K562 (cell line): ENCODE results near the gene PEAR1. TPM values are rescaled to one million over a fixed set of nuclear protein-coding genes. Genes with fewer than 3 reads are reported as not detected.

Experiments
- ATAC-seq: fragments of 200-7000 bp; cut with Tn5 transposase; 3 replicates; pipeline ENCODE4 v1.9.1; 2020; ENCODE audit warnings: moderate library complexity
- BruUV-seq: library from RNA; stranded (reverse); fragments of 400-500 nt; replicated peaks from 2 replicates; lab custom pipeline; 2021; lab: Mats Ljungman, UMichigan
- CTCF ChIA-PET: fragments of 300-600 bp; formaldehyde crosslinking; extraction: SDS; loops from one replicate; lab custom pipeline; 2021; ENCODE audit warnings: low intra/inter-chr PET ratio; lab: Yijun Ruan, JAX
- POLR2A ChIA-PET: fragments of 300-600, 350-650 bp; sonication (Branson Sonifier 250); formaldehyde crosslinking; extraction: SDS; loops from one replicate; lab custom pipeline; 2021; ENCODE audit warnings: antibody characterized with exemption, inconsistent platforms; lab: Yijun Ruan, JAX
- DNase-seq, 4 experiments: peaks; one replicate each; pipeline versions ENCODE4 v3.0.0 to v3.0.0-alpha.2; 2011 to 2018; ENCODE audit warnings: low spot score in 3 of 4, mixed read lengths in 3 of 4; ENCODE audit errors: extremely low read depth in 1 of 4
- FAIRE-seq: peaks from 2 replicates; lab custom pipeline; 2011; peaks lifted over from hg19 to GRCh38; lab: Jason Lieb, UNC
- H2AFZ ChIP-seq: 2 replicates; pipeline ENCODE4 v1.6.0; 2011; ENCODE audit warnings: low read depth, low read length, control low read depth, inconsistent platforms
- H3K27ac ChIP-seq: fragments of 200-600 bp; 3 replicates; pipeline ENCODE4 v1.8.0; 2011; ENCODE audit warnings: low read depth, mild to moderate bottlenecking, control low read depth, inconsistent platforms, low read length, moderate library complexity, mixed read lengths; ENCODE audit errors: extremely low read depth
- H3K27me3 ChIP-seq, 2 experiments: fragments of 300-600 bp in 1 of 2; 2 replicates in 1 of 2; 3 replicates in 1 of 2; pipeline versions ENCODE4 v1.6.0 to v1.8.0; 2011; ENCODE audit warnings: inconsistent platforms in 2 of 2, low read length in 2 of 2, mild to moderate bottlenecking in 1 of 2, mixed read lengths in 1 of 2, moderate library complexity in 1 of 2; ENCODE audit not compliant: control insufficient read depth in 2 of 2, insufficient read depth in 2 of 2
- H3K36me3 ChIP-seq: fragments of 300-600 bp; 3 replicates; pipeline ENCODE4 v1.8.0; 2011; ENCODE audit warnings: mild to moderate bottlenecking, low read length, inconsistent platforms; ENCODE audit not compliant: control insufficient read depth, insufficient read depth
- H3K4me1 ChIP-seq, 2 experiments: fragments of 200-600 bp in 1 of 2; replicated peaks in 1 of 2; 2 replicates in 1 of 2; 3 replicates in 1 of 2; pipeline versions ENCODE4 v1.5.1 to v1.8.0; 2011; ENCODE audit warnings: inconsistent platforms in 2 of 2, low read length in 2 of 2, mild to moderate bottlenecking in 1 of 2, mixed read lengths in 1 of 2, moderate library complexity in 1 of 2; ENCODE audit not compliant: control insufficient read depth in 2 of 2, insufficient read depth in 2 of 2
- H3K4me2 ChIP-seq: 2 replicates; pipeline ENCODE4 v1.6.1; 2011; ENCODE audit warnings: low read length, control low read depth, inconsistent platforms, mixed read lengths; ENCODE audit not compliant: insufficient read depth
- H3K4me3 ChIP-seq: fragments of 200-600 bp; sonication (generic), shearing (Covaris generic); 2 replicates; pipeline ENCODE4 v1.5.1; 2016; ENCODE audit warnings: control low read depth, inconsistent platforms
- H3K79me2 ChIP-seq: fragments of 200-600 bp; 3 replicates; pipeline ENCODE4 v1.8.0; 2011; ENCODE audit warnings: low read length, inconsistent platforms; ENCODE audit not compliant: control insufficient read depth, insufficient read depth
- H3K9ac ChIP-seq, 2 experiments: 2 replicates each; pipeline versions ENCODE4 v1.6.0 to v1.6.1; 2011; ENCODE audit warnings: low read depth in 2 of 2, low read length in 2 of 2, control low read depth in 1 of 2, inconsistent platforms in 1 of 2, mild to moderate bottlenecking in 1 of 2, mixed read lengths in 1 of 2; ENCODE audit not compliant: insufficient read depth in 1 of 2
- H3K9me1 ChIP-seq: one replicate; pipeline ENCODE4 v1.6.0; 2011; ENCODE audit warnings: inconsistent platforms, mild to moderate bottlenecking, low read length, moderate library complexity; ENCODE audit not compliant: control insufficient read depth, insufficient read depth
- H3K9me3 ChIP-seq: replicated peaks from 2 replicates; pipeline ENCODE4 v1.5.1; 2011; ENCODE audit warnings: low read depth, low read length, inconsistent platforms; ENCODE audit not compliant: control insufficient read depth, insufficient read depth
- H4K20me1 ChIP-seq: replicated peaks from 2 replicates; pipeline ENCODE4 v1.6.1; 2011; ENCODE audit warnings: low read length, inconsistent platforms, mixed read lengths; ENCODE audit not compliant: control insufficient read depth, insufficient read depth
- ATF1 ChIP-seq, 2 experiments: fragments of 450-650 bp in 1 of 2; IDR thresholded peaks; 2 replicates each; pipeline ENCODE4 v1.6.1; 2016; ENCODE audit warnings: missing compliant biosample characterization in 1 of 2, missing genetic modification characterization in 1 of 2
- BRF1 ChIP-seq: IDR thresholded peaks from 3 replicates; pipeline ENCODE4 v1.6.1; 2011; ENCODE audit warnings: borderline replicate concordance, mild to moderate bottlenecking; ENCODE audit not compliant: insufficient read length; ENCODE audit errors: extremely low read depth
- CBFA2T3 ChIP-seq: fragments of 450-650 bp; IDR thresholded peaks from 2 replicates; pipeline ENCODE4 v1.6.1; 2017
- CBX2 ChIP-seq: fragments of 200-600 bp; sonication (generic); IDR thresholded peaks from one replicate; pipeline ENCODE4 v1.6.1; 2012; ENCODE audit warnings: mild to moderate bottlenecking, low read length, inconsistent platforms; ENCODE audit not compliant: insufficient read depth, poor library complexity, severe bottlenecking
- DACH1 ChIP-seq: fragments of 450-650 bp; IDR thresholded peaks from 2 replicates; pipeline ENCODE4 v1.6.1; 2018; ENCODE audit not compliant: partially characterized antibody
- EP300 ChIP-seq: IDR thresholded peaks from 2 replicates; pipeline ENCODE4 v1.6.1; 2012; ENCODE audit warnings: low read length, improper control_type of control experiment
- ILF3 ChIP-seq: fragments of 450-650 bp; IDR thresholded peaks from 2 replicates; pipeline ENCODE4 v1.6.1; 2018; ENCODE audit warnings: antibody characterized with exemption, mild to moderate bottlenecking, moderate library complexity, borderline replicate concordance
- KDM2B ChIP-seq: fragments of 250-450 bp; sonication (Bioruptor Pico); IDR thresholded peaks from 2 replicates; pipeline ENCODE4 v1.8.0; 2021; ENCODE audit warnings: mild to moderate bottlenecking, moderate library complexity
- KLF10 ChIP-seq: fragments of 250-450 bp; sonication (Bioruptor Pico); IDR thresholded peaks from 2 replicates; pipeline ENCODE4 v1.6.1; 2021; ENCODE audit warnings: matching md5 sums
- KLF16 ChIP-seq: IDR thresholded peaks from 2 replicates; pipeline ENCODE4 v1.6.1; 2016; ENCODE audit warnings: antibody characterized with exemption
- MEF2A ChIP-seq: IDR thresholded peaks from 2 replicates; pipeline ENCODE4 v1.6.1; 2011; ENCODE audit warnings: low read depth, mild to moderate bottlenecking, low read length, moderate library complexity; ENCODE audit not compliant: control insufficient read depth
- PHF20 ChIP-seq: fragments of 450-650 bp; IDR thresholded peaks from 2 replicates; pipeline ENCODE4 v1.6.1; 2018; ENCODE audit not compliant: partially characterized antibody
- PRPF4 ChIP-seq: fragments of 200-400 bp; formaldehyde crosslinking; IDR thresholded peaks from one replicate; pipeline ENCODE4 v1.6.1; 2017; ENCODE audit warnings: low read length, low read depth, mild to moderate bottlenecking; ENCODE audit not compliant: insufficient read depth, poor library complexity, severe bottlenecking
- PTBP1 ChIP-seq: fragments of 200-400 bp; formaldehyde crosslinking; IDR thresholded peaks from 2 replicates; pipeline ENCODE4 v1.6.1; 2017; ENCODE audit warnings: low read depth, low read length
- PYGO2 ChIP-seq: fragments of 450-650 bp; IDR thresholded peaks from 2 replicates; pipeline ENCODE4 v1.6.1; 2016; ENCODE audit warnings: mild to moderate bottlenecking, missing genetic modification characterization, moderate library complexity, missing compliant biosample characterization
- SP2 ChIP-seq: IDR thresholded peaks from 2 replicates; pipeline ENCODE4 v1.6.1; 2011; ENCODE audit warnings: mild to moderate bottlenecking, low read depth, low read length, moderate library complexity; ENCODE audit not compliant: poor library complexity, severe bottlenecking; ENCODE audit errors: extremely low read depth
- TBP ChIP-seq: optimal IDR thresholded peaks from 2 replicates; pipeline ENCODE3; 2011; ENCODE audit warnings: low read depth, low read length, improper control_type of control experiment
- ZFPM2 ChIP-seq: fragments of 250-450 bp; sonication (Bioruptor Pico); IDR thresholded peaks from 2 replicates; pipeline ENCODE4 v1.5.1; 2022; ENCODE audit warnings: mild to moderate bottlenecking
- ZNF263 ChIP-seq: sonication (generic); formaldehyde crosslinking; IDR thresholded peaks from 2 replicates; pipeline ENCODE4 v1.8.0; 2022; ENCODE audit warnings: mild to moderate bottlenecking, missing genetic modification reagents, borderline replicate concordance
- WGBS: fragments of 100-300 bp; shearing (Covaris generic); methylation state at CpG from one replicate; pipeline ENCODE4 v1.1.6; 2016; ENCODE audit warnings: low coverage, mixed read lengths; ENCODE audit not compliant: insufficient coverage; ENCODE audit errors: missing lambda C conversion rate; 5-methylcytosine and 5-hydroxymethylcytosine counted together
- in situ Hi-C: fragments of 300-500 bp; cut with MboI; formaldehyde crosslinking; loops from 4 replicates; pipeline ENCODE4 v1.15.0; 2018; ENCODE audit warnings: inconsistent platforms, mixed read lengths
- intact Hi-C: fragments of 100-400 bp; cut with micrococcal nuclease; formaldehyde crosslinking; loops from 2 replicates; pipeline ENCODE4 v1.14.2; 2022
- polyA plus RNA-seq, 8 experiments: library from polyadenylated mRNA; depleted of rRNA in 4 of 8; stranded (reverse) in 5 of 8; unstranded in 3 of 8; fragments of >200 nt; fragmentation: Nextera tagmentation in 2 of 8; fragmentation: Illumina TruSeq in 1 of 8; extraction: Ambion mirVana in 2 of 8; extraction: Trizol in 1 of 8; gene quantifications; 2 replicates each; pipeline versions ENCODE4 v1.2.1 to v1.2.3, GENCODE V29; 2011 to 2014; ENCODE audit warnings: inconsistent platforms in 1 of 8, missing spikeins in 1 of 8
- total RNA-seq, 7 experiments: library from RNA; depleted of rRNA in 6 of 7; stranded (reverse); fragments of >200 nt in 6 of 7; fragmentation: Illumina TruSeq in 2 of 7; extraction: Trizol in 2 of 7; gene quantifications; 2 replicates each; pipeline versions ENCODE4 v1.2.1 to v1.2.3, GENCODE V29; 2011 to 2021; ENCODE audit warnings: low replicate concordance in 1 of 7

Gene PEAR1
- total and polyA plus RNA-seq, 9 of the 15 experiments (the other 6 are each of a cell fraction or from before 2014, with no cell fraction given) = 0.87 to 13.9 (median 6.1) TPM

- H4K20me1 ChIP-seq = no peaks in the 10 kb centered on the region
- H3K36me3 ChIP-seq = peaks cover 55% of the 10 kb centered on the region; the same call in 2 of the 3 replicates
- intact Hi-C loops = loop anchor here (2.0 kb wide), 2 partner anchors 29 to 39 kb away; no protein-coding TSS in a partner anchor
- 38% methylated on average over 2 of the region's 3 CpGs for WGBS
- H3K9ac ChIP-seq = peak overlapping the region in 1 of 2 experiments; percentile 35; a peak in 2 of 4 replicates
- no peak overlapping the region for H3K4me3 ChIP-seq
- H3K27me3 ChIP-seq = no peaks in the 10 kb centered on the region
- no peaks in the 10 kb centered on the region for H3K79me2 ChIP-seq
- H3K27ac ChIP-seq = peak overlapping the region; percentile 57
- H3K9me1 ChIP-seq = no peaks in the 10 kb centered on the region
- in situ Hi-C loops = loop anchor here (10.0 kb wide), 1 partner anchor 197 kb away; no protein-coding TSS in a partner anchor
- H2AFZ ChIP-seq = no peak overlapping the region
- POLR2A ChIA-PET = interaction anchor here (1.0 to 3.3 kb wide), 4 partner anchors 8 to 45 kb away, joined by 3 to 26 read pairs (median 5); no protein-coding TSS in a partner anchor
- DNase-seq (peak in 1 of 4 experiments; percentile 23), FAIRE-seq (no peak), ATAC-seq (no peak)
- peak overlapping the region; percentile 62; the same call in 1 of the 2 replicates for H3K4me2 ChIP-seq
- TF ChIP-seq TBP = no peak
- TF ChIP-seq ZFPM2 = no peak
- TF ChIP-seq ILF3 = no peak
- no peak for TF ChIP-seq PTBP1
- TF ChIP-seq ATF1 (CRISPR knock-in tag; IDR thresholded peaks at IDR 0.05) = no peak
- TF ChIP-seq ATF1 (tag; IDR thresholded peaks at IDR 0.05) = no peak
- TF ChIP-seq PYGO2 (tag) = no peak
- TF ChIP-seq DACH1 = no peak
- no peak for TF ChIP-seq KDM2B (CRISPR knock-in tag)
- no peak for TF ChIP-seq ZNF263 (CRISPR knock-in tag)
- no peak for TF ChIP-seq EP300
- TF ChIP-seq PHF20 = no peak
- TF ChIP-seq KLF16 = no peak
- no peak for TF ChIP-seq CBFA2T3
- no peak for TF ChIP-seq KLF10
- no peak for TF ChIP-seq PRPF4
- no peak for TF ChIP-seq BRF1
- no peak for TF ChIP-seq CBX2
- no peak for TF ChIP-seq MEF2A
- no peak for TF ChIP-seq SP2
- H3K9me3 ChIP-seq = no peaks in the 10 kb centered on the region
- peaks cover 17 to 41% of the 10 kb centered on the region in 2 experiments for H3K4me1 ChIP-seq
- no TSS peak for BruUV-seq
- CTCF ChIA-PET = no interaction called here
These were observed 64.1 kb downstream of the PEAR1 start for GRCh38 chr1:156957634-156958033.
